NCI-H345 (cell line): Measurements from ENCODE around the gene CCL4.
"Not testable (repeated sequence)": the region's sequence is repeated elsewhere in the genome, so short reads cannot be mapped to it uniquely, and the experiment has no call there.

Experiments used
- DNase-seq: peaks from one replicate; lab custom pipeline; 2025; lab: John Stamatoyannopoulos, UW

The CCL4 gene

GRCh38 chr17:36117505-36118382 is 14.1 kb downstream of the CCL4 start:
- no peak for DNase-seq

DNA sequence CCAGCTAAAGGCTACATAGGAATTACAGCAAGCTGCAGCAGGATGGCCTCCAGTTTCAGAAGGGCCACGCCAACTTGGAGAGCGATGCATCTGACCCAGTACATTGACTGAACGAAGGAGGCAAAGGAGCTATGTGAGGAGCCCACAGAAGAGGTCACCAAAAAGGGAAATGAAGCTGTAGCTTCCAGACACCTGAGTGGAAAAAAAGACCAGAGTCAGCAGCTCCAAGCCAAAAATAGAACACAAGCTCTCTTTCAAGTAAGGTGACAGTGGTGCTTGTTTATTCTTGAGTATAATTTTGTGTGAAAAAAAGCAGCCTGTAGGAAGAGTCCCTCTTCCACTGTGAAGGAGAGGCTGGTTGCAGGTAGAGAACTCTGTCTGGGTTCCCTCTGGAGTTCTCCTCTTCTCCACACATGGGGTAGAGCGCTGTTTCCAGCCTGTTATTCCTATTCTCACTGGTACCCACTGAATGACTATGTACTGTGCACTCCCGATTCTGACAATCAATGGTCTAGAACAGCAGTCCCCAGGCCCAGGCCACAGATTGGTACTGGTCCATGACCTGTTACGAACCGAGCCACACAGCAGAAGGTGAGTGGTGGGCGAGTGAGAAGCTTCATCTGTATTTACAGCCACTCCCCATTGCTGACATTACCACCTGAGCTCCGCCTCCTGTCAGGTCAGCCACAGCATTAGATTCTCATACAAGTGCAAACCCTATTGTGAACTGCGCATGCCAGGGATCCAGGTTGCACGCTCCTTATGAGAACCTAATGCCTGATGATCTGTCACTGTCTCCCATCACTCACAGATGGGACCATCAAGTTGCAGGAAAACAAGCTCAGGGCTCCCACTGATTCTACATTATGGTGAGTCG is 15.1 kb downstream of the CCL4 start:
- DNase-seq: no peak

DNA sequence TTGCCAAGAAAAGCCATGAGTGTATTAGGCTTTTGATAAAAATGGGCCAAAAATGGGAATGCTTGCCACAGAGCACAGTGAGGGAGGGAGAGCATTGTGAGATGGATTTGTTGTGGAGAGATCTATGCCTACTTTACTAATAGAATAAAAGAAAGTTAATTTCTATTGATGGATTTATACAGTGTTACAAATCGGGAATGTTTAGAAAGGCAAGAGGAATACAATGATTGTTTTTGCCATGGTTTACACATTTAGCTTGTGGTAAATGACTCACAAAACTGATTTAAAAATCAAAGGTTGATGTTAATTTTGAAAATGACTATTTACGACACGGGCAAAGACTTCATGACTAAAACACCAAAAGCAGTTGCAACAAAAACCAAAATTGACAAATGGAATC is 16.6 kb downstream of the CCL4 start:
- DNase-seq: no peak

GRCh38 chr17:36121099-36121498 is 17.5 kb downstream of the CCL4 start:
- not testable (repeated sequence) for DNase-seq

GRCh38 chr17:36123431-36123830 is 19.8 kb downstream of the CCL4 start:
- no peak for DNase-seq

DNA sequence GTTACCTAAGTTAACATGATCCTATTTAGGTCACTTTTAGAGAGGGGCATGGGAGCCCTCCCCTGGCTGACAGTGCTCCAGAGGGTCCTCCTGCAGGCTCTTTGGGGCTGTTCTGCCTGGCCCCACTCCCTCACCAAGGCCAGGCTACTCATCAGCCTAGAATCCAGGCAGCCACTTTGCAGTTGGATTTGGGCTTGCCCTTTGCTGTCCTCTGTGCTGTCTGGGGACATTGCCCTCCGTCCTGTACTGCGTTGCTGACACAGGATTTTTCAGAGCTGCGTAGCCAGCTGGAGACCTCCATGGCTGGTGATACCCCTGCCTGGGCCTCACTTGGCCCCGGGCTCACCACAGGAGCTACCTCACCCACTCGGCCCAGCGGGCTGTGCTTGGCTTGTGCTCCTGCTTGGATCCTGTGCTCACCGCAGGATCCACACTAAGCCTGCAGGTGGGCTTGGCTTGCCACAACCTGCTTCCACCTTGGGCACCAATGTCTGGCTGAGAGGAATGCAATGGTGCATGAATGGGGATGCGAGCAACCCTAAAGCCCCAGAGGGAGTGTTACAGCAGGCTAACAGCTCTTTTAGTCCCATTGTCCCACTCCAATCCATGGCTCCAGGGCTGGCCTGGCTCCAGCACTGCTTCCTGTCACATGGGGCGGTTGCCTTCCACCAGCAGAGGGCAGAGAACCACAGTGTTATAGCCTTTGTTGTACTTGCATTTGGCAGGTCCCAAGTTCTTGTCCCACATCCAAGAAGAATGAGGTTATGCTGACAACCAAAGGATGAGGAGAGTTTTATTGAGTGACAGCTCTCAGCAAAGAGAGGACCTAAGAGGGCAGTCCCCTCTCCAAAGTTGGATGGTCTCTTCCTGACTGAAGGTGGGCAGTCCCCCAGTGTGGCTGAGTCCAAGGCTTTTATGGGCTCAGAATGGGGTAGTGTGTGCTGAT is 21.5 kb downstream of the CCL4 start:
- no peak for DNase-seq

DNA sequence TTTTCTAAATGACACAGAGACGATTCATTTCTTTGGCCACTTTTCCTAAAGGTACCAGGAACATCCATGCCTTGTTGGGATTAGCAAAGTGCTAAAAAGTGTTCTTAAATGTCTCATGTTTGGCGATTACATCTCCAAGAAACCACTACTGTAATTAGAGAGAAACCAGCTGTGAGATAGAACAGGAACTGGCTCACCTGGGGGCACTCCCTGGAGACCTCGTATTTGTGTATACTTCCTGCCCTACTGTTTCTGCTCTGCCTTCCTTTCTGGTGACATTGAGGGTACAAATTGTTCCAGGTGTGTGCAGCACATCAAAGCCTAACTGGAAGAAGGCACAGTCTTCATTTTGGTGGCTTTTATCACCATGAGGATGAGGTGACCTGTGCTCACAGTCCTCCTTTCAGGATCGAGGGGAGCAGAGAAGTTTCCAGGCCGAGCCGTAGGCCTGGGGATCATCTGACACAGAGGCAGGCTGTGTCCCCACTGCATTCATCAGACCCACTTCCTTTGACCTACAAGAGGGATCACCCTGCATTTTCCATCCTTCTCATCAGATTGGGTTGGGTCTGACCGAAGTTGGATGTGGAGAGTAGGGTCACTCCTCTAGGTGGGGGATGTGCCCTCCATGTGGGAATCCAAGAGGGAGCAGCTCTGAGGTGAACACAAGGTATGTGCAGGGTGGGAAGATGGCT is 23.7 kb downstream of the CCL4 start:
- DNase-seq: no peak

- no peak for DNase-seq
Observed at GRCh38 chr17:36127911-36128310, 24.3 kb downstream of the CCL4 start.

DNA sequence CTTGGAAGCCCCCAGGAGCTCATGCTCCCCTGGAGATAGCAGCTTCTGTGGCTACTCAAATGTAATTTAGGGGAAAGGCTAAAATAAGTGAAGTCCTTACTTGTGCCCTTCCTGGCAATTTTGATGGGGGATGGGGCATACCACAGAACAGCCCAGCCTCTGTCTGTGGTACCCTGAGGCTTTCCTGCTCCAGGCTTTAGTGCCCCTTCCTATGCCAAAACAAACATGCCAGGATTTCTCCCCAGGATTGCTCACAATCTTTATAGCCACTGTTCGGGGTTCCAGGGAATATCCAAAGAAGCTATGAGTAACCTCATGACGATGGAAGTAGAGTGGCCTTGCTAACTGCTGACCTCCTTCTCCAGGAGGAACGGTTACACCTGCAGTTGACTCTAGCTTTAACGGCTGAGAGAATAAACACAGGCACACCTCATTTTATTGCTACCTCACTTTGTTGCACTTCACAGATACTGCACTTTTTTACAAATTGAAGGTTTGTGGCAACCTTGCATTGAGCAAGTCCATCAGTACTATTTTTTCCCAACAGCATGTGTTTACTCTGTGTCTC is 24.9 kb downstream of the CCL4 start:
- no peak for DNase-seq

GRCh38 chr17:36129616-36130015 is 26.0 kb downstream of the CCL4 start:
- no peak for DNase-seq

- DNase-seq: no peak
Observed at GRCh38 chr17:36130346-36130745, 26.7 kb downstream of the CCL4 start.

DNA sequence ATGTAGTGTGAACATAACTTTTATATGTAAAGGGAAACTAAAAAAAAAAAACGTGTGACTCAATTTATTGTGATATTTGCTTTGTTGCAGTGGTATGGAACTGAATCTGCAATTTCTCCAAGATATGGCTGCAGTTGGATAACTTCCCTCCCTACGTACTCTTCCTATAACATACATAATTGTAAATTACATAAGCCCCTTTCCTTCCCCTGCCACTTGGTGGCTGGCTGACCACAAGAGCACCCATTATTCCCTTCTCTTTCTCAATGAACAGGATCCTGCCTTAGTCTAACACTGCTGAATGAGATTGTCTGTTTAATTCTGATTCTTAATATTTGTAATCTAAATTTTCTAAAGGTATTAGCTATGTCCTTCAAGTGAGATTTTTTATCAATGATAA is 27.8 kb downstream of the CCL4 start:
- no peak for DNase-seq

DNA sequence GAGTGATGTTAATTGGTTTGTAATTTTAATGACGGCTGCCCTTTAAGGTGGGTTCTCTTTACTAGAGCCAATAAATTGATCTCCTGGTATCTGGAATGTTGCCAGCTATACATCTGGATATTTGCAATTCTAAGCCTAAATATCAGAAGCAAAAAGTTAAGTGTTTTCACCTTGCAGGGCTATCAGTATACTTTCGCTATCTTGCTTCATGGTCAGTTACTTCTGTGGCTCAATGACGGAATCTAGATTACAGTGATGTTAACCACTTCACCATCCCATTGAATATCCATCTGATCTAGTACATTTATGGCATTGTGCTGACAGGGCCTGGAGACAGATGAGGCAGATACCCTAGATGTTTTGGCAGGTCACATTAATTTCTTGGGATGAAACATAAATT is 28.3 kb downstream of the CCL4 start:
- no peak for DNase-seq

DNA sequence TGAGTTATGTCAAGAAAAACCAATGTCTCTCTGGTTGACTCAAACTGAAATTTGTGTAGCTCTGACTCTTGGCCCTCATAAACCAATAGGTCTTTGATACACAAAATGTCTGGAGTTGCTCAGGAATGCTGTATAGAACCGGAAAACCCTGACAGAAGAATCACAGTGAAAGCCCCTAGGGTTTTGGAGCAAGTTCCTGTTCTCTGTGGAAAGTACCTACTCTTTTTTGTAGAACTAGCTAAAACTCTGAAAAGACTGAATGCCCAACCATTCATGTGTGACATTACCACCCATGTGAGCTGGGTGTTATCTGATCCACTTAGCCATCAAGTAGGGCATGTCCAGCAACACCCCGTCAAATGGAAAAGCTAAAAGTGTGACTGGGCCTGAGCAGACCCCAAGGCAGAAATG is 28.8 kb downstream of the CCL4 start:
- no peak for DNase-seq

- DNase-seq: peak; percentile 79
Observed at GRCh38 chr17:36133602-36134236, 30.1 kb downstream of the CCL4 start.

GRCh38 chr17:36135465-36135864 is 31.8 kb downstream of the CCL4 start:
- DNase-seq: no peak

- no peak for DNase-seq
Observed at GRCh38 chr17:36136036-36136435, 32.4 kb downstream of the CCL4 start.

DNA sequence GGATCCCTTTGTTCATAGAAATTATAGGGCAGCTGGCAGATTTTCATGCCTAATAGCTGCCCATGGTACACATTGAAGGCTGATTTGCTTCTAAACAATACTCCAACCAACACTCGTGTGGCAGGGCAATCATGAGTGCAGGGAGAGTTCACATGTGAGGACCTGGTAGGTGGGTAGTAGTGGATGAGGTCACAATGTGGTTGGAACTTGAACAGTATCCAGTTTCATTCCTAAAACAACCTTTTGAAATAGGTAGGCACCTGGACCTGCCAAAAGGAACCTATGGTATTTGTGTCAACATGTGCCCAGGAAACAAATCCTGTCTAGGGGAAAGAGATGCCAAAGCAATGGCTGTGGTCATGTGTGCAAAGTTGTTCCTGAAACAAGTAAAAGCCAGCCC is 32.8 kb downstream of the CCL4 start:
- DNase-seq: no peak

- no peak for DNase-seq
Observed at GRCh38 chr17:36142235-36142634, 38.6 kb downstream of the CCL4 start.

GRCh38 chr17:36142806-36143205 is 39.2 kb downstream of the CCL4 start:
- no peak for DNase-seq

GRCh38 chr17:36144014-36144413 is 40.4 kb downstream of the CCL4 start:
- no peak for DNase-seq
